Skeletal muscle tissue (tissue), 4 donors: Measurements from ENCODE around the gene ERC2. TPM values are rescaled to one million over a fixed set of nuclear protein-coding genes. Genes with fewer than 3 reads are reported as not detected.

Source experiments
- H3K27ac ChIP-seq: one replicate; pipeline ENCODE4 v1.7.0; 2013; ENCODE audit warnings: mild to moderate bottlenecking, low read depth, low read length, inconsistent platforms
- H3K27me3 ChIP-seq, 3 donors: one replicate each; pipeline ENCODE4 v1.7.0; 2013; ENCODE audit warnings: low read length in 3 of 3; ENCODE audit not compliant: control insufficient read depth in 3 of 3, insufficient read depth in 3 of 3
- H3K36me3 ChIP-seq, 3 donors: one replicate each; pipeline ENCODE4 v1.7.0; 2013; ENCODE audit warnings: low read length in 3 of 3; ENCODE audit not compliant: control insufficient read depth in 3 of 3, insufficient read depth in 3 of 3
- H3K4me1 ChIP-seq, 3 donors: one replicate each; pipeline ENCODE4 v1.7.0; 2013; ENCODE audit warnings: low read length in 3 of 3, mild to moderate bottlenecking in 3 of 3; ENCODE audit not compliant: control insufficient read depth in 3 of 3, insufficient read depth in 3 of 3
- H3K4me3 ChIP-seq, 3 donors: one replicate each; pipeline ENCODE4 v1.7.0; 2013; ENCODE audit warnings: low read length in 3 of 3
- H3K9ac ChIP-seq, 3 donors: one replicate each; pipeline ENCODE4 v1.7.0; 2013; ENCODE audit warnings: low read length in 3 of 3, mild to moderate bottlenecking in 3 of 3, moderate library complexity in 2 of 3, low read depth in 1 of 3
- H3K9me3 ChIP-seq, 3 donors: one replicate each; pipeline ENCODE4 v1.7.0; 2013; ENCODE audit warnings: low read length in 3 of 3; ENCODE audit not compliant: control insufficient read depth in 3 of 3
- total RNA-seq: library from RNA; depleted of rRNA; stranded (reverse); fragments of >200 nt; gene quantifications from one replicate; pipeline ENCODE4 v1.2.3, GENCODE V29; 2014
- donor health status: Osteomylitis.

The ERC2 gene
- total RNA-seq, 1 donor from 2014 or later, result 1.0 TPM

GRCh38 chr3:55792742-55793141 lies 675.5 kb downstream of the ERC2 start:
- Histone ChIP-seq H3K9me3 (no peaks in the 10 kb centered on the region), H3K4me1 (no peaks in the 10 kb centered on the region)

GRCh38 chr3:55792009-55792408 lies 676.3 kb downstream of the ERC2 start:
- Histone ChIP-seq H3K27me3 (peaks cover 0 to 2% (median 0%) of the 10 kb centered on the region in 3 donors), H3K4me3 (no peak overlapping the region), H3K9ac (no peak overlapping the region), H3K4me1 (no peaks in the 10 kb centered on the region), H3K9me3 (no peaks in the 10 kb centered on the region), H3K36me3 (no peaks in the 10 kb centered on the region), H3K27ac (no peak overlapping the region)

More at GRCh38 chr3:55792742-55793141, 675.5 kb downstream of the ERC2 start:
- Histone ChIP-seq H3K4me3 (no peak overlapping the region), H3K27me3 (peaks cover 0 to 2% (median 0%) of the 10 kb centered on the region in 3 donors), H3K27ac (no peak overlapping the region), H3K36me3 (no peaks in the 10 kb centered on the region), H3K9ac (no peak overlapping the region)

GRCh38 chr3:55790596-55791350 lies 677.5 kb downstream of the ERC2 start:
- no peaks in the 10 kb centered on the region for H3K36me3 ChIP-seq
- H3K4me3 ChIP-seq, result no peak overlapping the region
- no peak overlapping the region for H3K9ac ChIP-seq
- no peaks in the 10 kb centered on the region for H3K27me3 ChIP-seq
- no peaks in the 10 kb centered on the region for H3K9me3 ChIP-seq
- H3K4me1 ChIP-seq, result no peaks in the 10 kb centered on the region
- H3K27ac ChIP-seq, result no peak overlapping the region

- no peak overlapping the region for H3K4me3 ChIP-seq
- no peak overlapping the region for H3K9ac ChIP-seq
- H3K4me1 ChIP-seq, result no peaks in the 10 kb centered on the region
- H3K27me3 ChIP-seq, result no peaks in the 10 kb centered on the region
- H3K36me3 ChIP-seq, result no peaks in the 10 kb centered on the region
- no peak overlapping the region for H3K27ac ChIP-seq
- no peaks in the 10 kb centered on the region for H3K9me3 ChIP-seq
Observed at GRCh38 chr3:55789516-55789915, 678.8 kb downstream of the ERC2 start.

- peaks cover 0 to 5% (median 0%) of the 10 kb centered on the region in 3 donors for H3K27me3 ChIP-seq
- no peaks in the 10 kb centered on the region for H3K9me3 ChIP-seq
- H3K36me3 ChIP-seq, result no peaks in the 10 kb centered on the region
- no peaks in the 10 kb centered on the region for H3K4me1 ChIP-seq
- H3K27ac ChIP-seq, result no peak overlapping the region
- no peak overlapping the region for H3K9ac ChIP-seq
- H3K4me3 ChIP-seq, result no peak overlapping the region
Observed at GRCh38 chr3:55782807-55783206, 685.5 kb downstream of the ERC2 start.

GRCh38 chr3:55782351-55782750 lies 685.9 kb downstream of the ERC2 start:
- Histone ChIP-seq H3K36me3 (no peaks in the 10 kb centered on the region), H3K27me3 (peaks cover 0 to 5% (median 0%) of the 10 kb centered on the region in 3 donors), H3K27ac (no peak overlapping the region), H3K9me3 (no peaks in the 10 kb centered on the region), H3K4me1 (no peaks in the 10 kb centered on the region), H3K9ac (no peak overlapping the region), H3K4me3 (no peak overlapping the region)

- Histone ChIP-seq H3K9ac (no peak overlapping the region), H3K4me3 (no peak overlapping the region), H3K27me3 (peaks cover 0 to 5% (median 0%) of the 10 kb centered on the region in 3 donors), H3K4me1 (no peaks in the 10 kb centered on the region), H3K27ac (no peak overlapping the region), H3K36me3 (no peaks in the 10 kb centered on the region), H3K9me3 (no peaks in the 10 kb centered on the region)
Observed at GRCh38 chr3:55780913-55781312, 687.4 kb downstream of the ERC2 start.

- Histone ChIP-seq H3K27me3 (peaks cover 0 to 5% (median 0%) of the 10 kb centered on the region in 3 donors), H3K27ac (no peak overlapping the region), H3K36me3 (no peaks in the 10 kb centered on the region), H3K9me3 (no peaks in the 10 kb centered on the region), H3K4me3 (no peak overlapping the region), H3K4me1 (no peaks in the 10 kb centered on the region), H3K9ac (no peak overlapping the region)
Observed at GRCh38 chr3:55779543-55779942, 688.7 kb downstream of the ERC2 start.

- no peaks in the 10 kb centered on the region for H3K4me1 ChIP-seq
- no peak overlapping the region for H3K27ac ChIP-seq
- no peaks in the 10 kb centered on the region for H3K9me3 ChIP-seq
- no peak overlapping the region for H3K9ac ChIP-seq
- H3K27me3 ChIP-seq, result no peaks in the 10 kb centered on the region
- no peaks in the 10 kb centered on the region for H3K36me3 ChIP-seq
- H3K4me3 ChIP-seq, result no peak overlapping the region
Observed at GRCh38 chr3:55775366-55776154, 692.7 kb downstream of the ERC2 start.

GRCh38 chr3:55774856-55775255 lies 693.4 kb downstream of the ERC2 start:
- Histone ChIP-seq H3K27me3 (no peaks in the 10 kb centered on the region), H3K4me3 (no peak overlapping the region), H3K9me3 (no peaks in the 10 kb centered on the region), H3K9ac (no peak overlapping the region), H3K4me1 (no peaks in the 10 kb centered on the region), H3K27ac (no peak overlapping the region), H3K36me3 (no peaks in the 10 kb centered on the region)
